Endothelial cell of umbilical vein (primary cell): Measurements from ENCODE around the gene WARS2. TPM values are rescaled to one million over a fixed set of nuclear protein-coding genes. Genes with fewer than 3 reads are reported as not detected.

Source experiments
- BruUV-seq: library from RNA; stranded (reverse); fragments of 400-500 nt; replicated peaks from 2 replicates; lab custom pipeline; 2021; lab: Mats Ljungman, UMichigan
- CTCF ChIA-PET: fragments of 300-600, 350-600 bp; sonication (Branson Sonifier 250); formaldehyde crosslinking; loops from one replicate; lab custom pipeline; 2021; ENCODE audit warnings: antibody characterized with exemption, inconsistent platforms; lab: Charles Lee
- POLR2A ChIA-PET: fragments of 300-600, 350-600 bp; sonication (Branson Sonifier 250); formaldehyde crosslinking; loops from one replicate; lab custom pipeline; 2021; ENCODE audit warnings: antibody characterized with exemption, inconsistent platforms; lab: Charles Lee
- DNase-seq: peaks from one replicate; pipeline ENCODE4 v3.0.0-alpha.2; 2011; ENCODE audit warnings: low read depth, low spot score
- FAIRE-seq: peaks from 2 replicates; lab custom pipeline; 2011; peaks lifted over from hg19 to GRCh38; lab: Jason Lieb, UNC
- H2AFZ ChIP-seq: 2 replicates; pipeline ENCODE4 v1.6.0; 2012; ENCODE audit warnings: low read depth, low read length, control low read depth, inconsistent platforms
- H3K27ac ChIP-seq: 2 replicates; pipeline ENCODE4 v1.5.1; 2011; ENCODE audit warnings: low read depth, mild to moderate bottlenecking, control low read depth, low read length, moderate library complexity; ENCODE audit not compliant: insufficient read depth
- H3K27me3 ChIP-seq, 2 experiments: 2 replicates each; pipeline versions ENCODE4 v1.6.0 to v1.6.1; 2011; ENCODE audit warnings: low read length in 2 of 2, mixed read lengths in 1 of 2; ENCODE audit not compliant: control insufficient read depth in 2 of 2, insufficient read depth in 2 of 2
- H3K36me3 ChIP-seq, 2 experiments: 2 replicates in 1 of 2; 3 replicates in 1 of 2; pipeline ENCODE4 v1.5.1; 2011; ENCODE audit warnings: low read length in 2 of 2, mild to moderate bottlenecking in 1 of 2, moderate library complexity in 1 of 2; ENCODE audit not compliant: control insufficient read depth in 2 of 2, insufficient read depth in 2 of 2; ENCODE audit errors: extremely low read depth in 1 of 2
- H3K4me1 ChIP-seq: 3 replicates; pipeline ENCODE4 v1.5.1; 2011; ENCODE audit warnings: mild to moderate bottlenecking, low read length; ENCODE audit not compliant: control insufficient read depth, insufficient read depth; ENCODE audit errors: extremely low read depth
- H3K4me2 ChIP-seq: 2 replicates; pipeline ENCODE4 v1.6.1; 2011; ENCODE audit warnings: low read length, control low read depth, mixed read lengths; ENCODE audit not compliant: insufficient read depth
- H3K4me3 ChIP-seq, 3 experiments: fragments of 200-600 bp in 1 of 3; sonication (generic), shearing (Covaris generic) in 1 of 3; replicated peaks in 1 of 3; 2 replicates each; pipeline ENCODE4 v1.5.1; 2011 to 2016; ENCODE audit warnings: control low read depth in 3 of 3, low read length in 3 of 3, mild to moderate bottlenecking in 2 of 3, inconsistent platforms in 1 of 3, low read depth in 1 of 3, moderate library complexity in 1 of 3; ENCODE audit not compliant: insufficient read depth in 1 of 3
- H3K79me2 ChIP-seq: 2 replicates; pipeline ENCODE4 v1.6.0; 2012; ENCODE audit warnings: low read length, inconsistent platforms; ENCODE audit not compliant: control insufficient read depth, insufficient read depth
- H3K9ac ChIP-seq: replicated peaks from 2 replicates; pipeline ENCODE3; 2011; ENCODE audit warnings: low read length, control low read depth; ENCODE audit not compliant: insufficient read depth; ENCODE audit errors: extremely low read depth
- H3K9me1 ChIP-seq: replicated peaks from 3 replicates; pipeline ENCODE4 v1.6.0; 2011; ENCODE audit warnings: mild to moderate bottlenecking, low read length; ENCODE audit not compliant: control insufficient read depth, insufficient read depth; ENCODE audit errors: extremely low read depth
- H3K9me3 ChIP-seq: replicated peaks from 2 replicates; pipeline ENCODE4 v1.5.1; 2012; ENCODE audit warnings: low read length, inconsistent platforms; ENCODE audit not compliant: control insufficient read depth, insufficient read depth
- H4K20me1 ChIP-seq: replicated peaks from 2 replicates; pipeline ENCODE3; 2011; ENCODE audit warnings: mild to moderate bottlenecking, low read length; ENCODE audit not compliant: control insufficient read depth, insufficient read depth; ENCODE audit errors: extremely low read depth
- EZH2 ChIP-seq: IDR thresholded peaks from 2 replicates; pipeline ENCODE4 v1.6.1; 2012; ENCODE audit warnings: borderline replicate concordance, low read depth, mild to moderate bottlenecking, moderate library complexity, low read length, inconsistent platforms; ENCODE audit not compliant: severe bottlenecking
- FOS ChIP-seq: IDR thresholded peaks from 2 replicates; pipeline ENCODE4 v1.6.1; 2011; ENCODE audit warnings: mild to moderate bottlenecking, low read length, moderate library complexity, borderline replicate concordance; ENCODE audit not compliant: insufficient read depth
- GATA2 ChIP-seq: IDR thresholded peaks from 2 replicates; pipeline ENCODE4 v1.7.0; 2011; ENCODE audit warnings: low read depth, mild to moderate bottlenecking, moderate library complexity, mixed read lengths, low read length; ENCODE audit not compliant: insufficient read length, insufficient read depth
- JUN ChIP-seq: IDR thresholded peaks from 2 replicates; pipeline ENCODE4 v1.6.1; 2011; ENCODE audit warnings: borderline replicate concordance, low read depth; ENCODE audit not compliant: insufficient read length, insufficient read depth
- MAX ChIP-seq: IDR thresholded peaks from 2 replicates; pipeline ENCODE4 v1.6.1; 2011; ENCODE audit not compliant: insufficient read depth, insufficient read length
- MYC ChIP-seq: IDR thresholded peaks from one replicate; pipeline ENCODE4 v1.6.1; 2011; ENCODE audit warnings: mild to moderate bottlenecking, low read depth, low read length
- POLR2A ChIP-seq: IDR thresholded peaks from 2 replicates; pipeline ENCODE4 v1.6.1; 2012; ENCODE audit warnings: low read depth, mild to moderate bottlenecking, control low read depth, low read length
- POLR2AphosphoS5 ChIP-seq: IDR thresholded peaks from 2 replicates; pipeline ENCODE4 v1.6.1; 2012; ENCODE audit warnings: low read depth, mild to moderate bottlenecking, control low read depth, low read length, moderate library complexity; ENCODE audit not compliant: insufficient read depth
- dilution Hi-C: fragments of 300-500 bp; cut with MboI; formaldehyde crosslinking; loops from one replicate; pipeline ENCODE4 v1.15.0; 2019; ENCODE audit warnings: low sequenced_read_pairs; ENCODE audit not compliant: extremely low pct_ligation_motif_present
- intact Hi-C: fragments of 100-400 bp; cut with micrococcal nuclease; formaldehyde crosslinking; loops from one replicate; pipeline ENCODE4 v1.10.0; 2022
- polyA plus RNA-seq, 4 experiments: library from polyadenylated mRNA; depleted of rRNA in 3 of 4; stranded (reverse) in 3 of 4; unstranded in 1 of 4; fragments of >200 nt; gene quantifications; 2 replicates each; pipeline versions ENCODE4 v1.2.1 to v1.2.3, GENCODE V29; 2011 to 2012; ENCODE audit warnings: missing spikeins in 1 of 4
- total RNA-seq: library from RNA; stranded (reverse); gene quantifications from 2 replicates; pipeline ENCODE4 v1.2.3, GENCODE V29; 2021

The WARS2 gene
- total and polyA plus RNA-seq, 2 donors (not counting 3 experiments of a cell fraction or from before 2014, with no cell fraction given), result 5.9 to 11.8 TPM

GRCh38 chr1:119108988-119109387, 31.5 kb downstream of the WARS2 start:
- dilution Hi-C loops, result no loop called here
- ChIA-PET POLR2A (no interaction called here), CTCF (no interaction called here)
- no peak for FAIRE-seq
- no peak for DNase-seq
- Histone ChIP-seq H2AFZ (no peak overlapping the region), H3K79me2 (no peaks in the 10 kb centered on the region), H3K9me3 (no peaks in the 10 kb centered on the region), H3K27me3 (no peaks in the 10 kb centered on the region), H3K4me2 (no peak overlapping the region), H3K9me1 (no peaks in the 10 kb centered on the region), H3K9ac (no peak overlapping the region), H3K4me1 (no peaks in the 10 kb centered on the region), H3K4me3 (no peak overlapping the region), H3K36me3 (no peaks in the 10 kb centered on the region), H3K27ac (no peak overlapping the region), H4K20me1 (no peaks in the 10 kb centered on the region)
- no TSS peak for BruUV-seq
- intact Hi-C loops, result no loop called here
- no peak for TF ChIP-seq MAX
- no peak for TF ChIP-seq FOS
- no peak for TF ChIP-seq JUN
- TF ChIP-seq GATA2, result no peak

- TF ChIP-seq GATA2 (no peak), JUN (no peak), POLR2A (no peak), MYC (no peak), FOS (no peak), EZH2 (no peak), MAX (no peak), POLR2AphosphoS5 (no peak)
- no peak overlapping the region for H3K9ac ChIP-seq
- H3K27ac ChIP-seq, result no peak overlapping the region
- no peaks in the 10 kb centered on the region for H3K9me3 ChIP-seq
- BruUV-seq, result no TSS peak
- no peaks in the 10 kb centered on the region for H3K9me1 ChIP-seq
- H3K4me1 ChIP-seq, result no peaks in the 10 kb centered on the region
- no peak overlapping the region for H3K4me2 ChIP-seq
- CTCF ChIA-PET, result no interaction called here
- no peaks in the 10 kb centered on the region for H4K20me1 ChIP-seq
- no peak overlapping the region for H2AFZ ChIP-seq
- H3K36me3 ChIP-seq, result no peaks in the 10 kb centered on the region
- POLR2A ChIA-PET, result no interaction called here
- dilution Hi-C loops (no loop called here), intact Hi-C loops (no loop called here)
- no peak for DNase-seq
- no peaks in the 10 kb centered on the region for H3K27me3 ChIP-seq
- FAIRE-seq, result no peak
- H3K4me3 ChIP-seq, result no peak overlapping the region
- no peaks in the 10 kb centered on the region for H3K79me2 ChIP-seq
Measured at GRCh38 chr1:119103764-119104163, 36.7 kb downstream of the WARS2 start.
